Measurements from ENCODE around the gene SLC25A38. TPM values are rescaled to one million over a fixed set of nuclear protein-coding genes. Genes with fewer than 3 reads are reported as not detected.

Gene SLC25A38
- total RNA-seq, 1 donor from 2014 or later = 30.8 TPM

Other genes starting within 250 kb of the SLC25A38 start
- 27.5 and 30.8 TPM in 2 replicates for gene CSRNP1, start 229.8 kb upstream of the SLC25A38 start, total RNA-seq
- gene XIRP1, start 190.8 kb upstream of the SLC25A38 start, total RNA-seq = 0.08 TPM in 1 of 2 replicates, not detected in the other
- gene CX3CR1, start 103.3 kb upstream of the SLC25A38 start, total RNA-seq = not detected in 2 replicates
- not detected in 2 replicates for gene CCR8, start 53.7 kb upstream of the SLC25A38 start, total RNA-seq
- gene RPSA, start 23.4 kb downstream of the SLC25A38 start, total RNA-seq = 2,479 and 2,486 TPM in 2 replicates
- 0.08 and 0.75 TPM in 2 replicates for gene MOBP, start 84.3 kb downstream of the SLC25A38 start, total RNA-seq